GM21526 (cell line): ENCODE results near the gene FARSA.
"Not testable (repeated sequence)": the region's sequence is repeated elsewhere in the genome, so short reads cannot be mapped to it uniquely, and the experiment has no call there.

Source experiments
- ATAC-seq: cut with Tn5 transposase; IDR thresholded peaks from one replicate; pipeline ENCODE4 v1.9.1; 2021; ENCODE audit warnings: moderate library complexity; ENCODE audit not compliant: unreplicated experiment, low FRiP score

Gene FARSA

GRCh38 chr19:12896460-12896859 is 37.1 kb downstream of the FARSA start:
- ATAC-seq = no peak

GRCh38 chr19:12893582-12893981 is 39.9 kb downstream of the FARSA start:
- ATAC-seq = no peak

- no peak for ATAC-seq
Observed at GRCh38 chr19:12891553-12892021, 41.9 kb downstream of the FARSA start.

- ATAC-seq = peak; percentile 86
Observed at GRCh38 chr19:12890787-12891552, 42.5 kb downstream of the FARSA start, which contains the start of gene GCDH. Gene GCDH, plus strand, starts transcription at chr19:12891160. Its CDS starts 145 bp downstream, at chr19:12891305.

- ATAC-seq = not testable (repeated sequence)
Observed at GRCh38 chr19:12890299-12890786, 43.2 kb downstream of the FARSA start.

- no peak for ATAC-seq
Observed at GRCh38 chr19:12888006-12888603, 45.4 kb downstream of the FARSA start.

- no peak for ATAC-seq
Observed at GRCh38 chr19:12886969-12887747, 46.4 kb downstream of the FARSA start, which contains the start of gene KLF1. Gene KLF1, minus strand, starts transcription at chr19:12887201. Its CDS starts 61 bp downstream, at chr19:12887140.

- no peak for ATAC-seq
Observed at GRCh38 chr19:12886651-12886968, 46.9 kb downstream of the FARSA start.

GRCh38 chr19:12885749-12886650 is 47.5 kb downstream of the FARSA start:
- ATAC-seq = no peak

GRCh38 chr19:12884926-12885748 is 48.4 kb downstream of the FARSA start:
- ATAC-seq = no peak

GRCh38 chr19:12884627-12884925 is 48.9 kb downstream of the FARSA start:
- no peak for ATAC-seq

GRCh38 chr19:12884202-12884601 is 49.3 kb downstream of the FARSA start:
- ATAC-seq = no peak

- no peak for ATAC-seq
Observed at GRCh38 chr19:12882589-12882988, 50.9 kb downstream of the FARSA start.

GRCh38 chr19:12881172-12881808 is 52.2 kb downstream of the FARSA start, which contains the start of gene DNASE2:
Gene DNASE2, minus strand, starts transcription at chr19:12881449. Its CDS starts 74 bp downstream, at chr19:12881375.
- ATAC-seq = peak; percentile 68

GRCh38 chr19:12880551-12881171 is 52.9 kb downstream of the FARSA start:
- ATAC-seq = peak; percentile 10

- no peak for ATAC-seq
Observed at GRCh38 chr19:12875086-12875485, 58.4 kb downstream of the FARSA start.

- ATAC-seq = no peak
Observed at GRCh38 chr19:12873891-12874745, 59.4 kb downstream of the FARSA start.
